HG02884 (cell line): Measurements from ENCODE around the gene CDH2.

Experiments used
- ATAC-seq: cut with Tn5 transposase; IDR thresholded peaks from one replicate; pipeline ENCODE4 v1.9.1; 2021; ENCODE audit warnings: mild to moderate bottlenecking, moderate library complexity; ENCODE audit not compliant: unreplicated experiment

The CDH2 gene

GRCh38 chr18:28171837-28172236 lies 5.1 kb downstream of the CDH2 start:
- no peak for ATAC-seq

GRCh38 chr18:28168725-28169124 lies 8.2 kb downstream of the CDH2 start:
- no peak for ATAC-seq

GRCh38 chr18:28167835-28168349 lies 9.0 kb downstream of the CDH2 start:
- ATAC-seq: no peak

GRCh38 chr18:28164771-28165483 lies 12.0 kb downstream of the CDH2 start:
- no peak for ATAC-seq

GRCh38 chr18:28163201-28163775 lies 13.6 kb downstream of the CDH2 start:
- no peak for ATAC-seq

- ATAC-seq: no peak
These were observed 15.0 kb downstream of the CDH2 start for GRCh38 chr18:28161608-28162599.

GRCh38 chr18:28159055-28159454 lies 17.9 kb downstream of the CDH2 start:
- no peak for ATAC-seq

- no peak for ATAC-seq
These were observed 18.8 kb downstream of the CDH2 start for GRCh38 chr18:28158083-28158581.

- no peak for ATAC-seq
These were observed 23.4 kb downstream of the CDH2 start for GRCh38 chr18:28153485-28154065.

GRCh38 chr18:28152754-28153153 lies 24.2 kb downstream of the CDH2 start:
- ATAC-seq: no peak

- ATAC-seq: no peak
These were observed 24.6 kb downstream of the CDH2 start for GRCh38 chr18:28152354-28152753.

GRCh38 chr18:28151434-28151833 lies 25.5 kb downstream of the CDH2 start:
- no peak for ATAC-seq

GRCh38 chr18:28150925-28151324 lies 26.0 kb downstream of the CDH2 start:
- ATAC-seq: no peak

- no peak for ATAC-seq
These were observed 27.0 kb downstream of the CDH2 start for GRCh38 chr18:28149810-28150420.

- ATAC-seq: no peak
These were observed 29.2 kb downstream of the CDH2 start for GRCh38 chr18:28147674-28148171.

- no peak for ATAC-seq
These were observed 33.2 kb downstream of the CDH2 start for GRCh38 chr18:28143725-28144124.

GRCh38 chr18:28138816-28139215 lies 38.1 kb downstream of the CDH2 start:
- no peak for ATAC-seq

GRCh38 chr18:28136071-28136470 lies 40.9 kb downstream of the CDH2 start:
- ATAC-seq: no peak

GRCh38 chr18:28134774-28135173 lies 42.2 kb downstream of the CDH2 start:
- no peak for ATAC-seq

- no peak for ATAC-seq
These were observed 44.8 kb downstream of the CDH2 start for GRCh38 chr18:28132084-28132483.
